PC-3 (cell line): ENCODE data around the gene FGFR3.

Source experiments
- EZH2 ChIP-seq: fragments of 300-600 bp; sonication (generic); IDR thresholded peaks from one replicate; pipeline ENCODE4 v1.6.1; 2017; ENCODE audit warnings: antibody characterized with exemption, mild to moderate bottlenecking, low read length; ENCODE audit not compliant: unreplicated experiment
- EZH2phosphoT487 ChIP-seq: fragments of 300-600 bp; sonication (generic); IDR thresholded peaks from 2 replicates; pipeline ENCODE4 v1.6.1; 2018; ENCODE audit warnings: mild to moderate bottlenecking, antibody characterized with exemption, low read length, borderline replicate concordance

DNA sequence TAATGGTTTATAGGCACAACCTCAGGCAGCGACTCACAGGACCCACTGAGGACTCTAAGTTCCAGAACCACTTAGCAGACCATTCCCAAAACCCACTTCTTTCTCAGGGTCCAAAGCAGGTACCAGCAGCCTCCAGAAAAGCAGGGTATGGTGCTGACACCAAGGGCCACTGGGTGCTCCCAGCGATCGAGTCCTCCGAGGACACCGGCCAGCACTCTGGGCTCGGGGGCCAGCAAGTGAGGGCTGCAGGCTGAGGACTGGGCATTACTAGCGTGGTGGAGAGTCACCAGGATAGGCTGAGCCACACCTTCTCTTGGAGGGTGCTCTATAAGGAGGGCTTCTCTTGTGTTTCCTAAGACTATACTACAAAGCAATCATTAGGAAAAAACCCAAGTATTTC, 43.6 kb downstream of the FGFR3 start:
- TF ChIP-seq EZH2phosphoT487 (no peak), EZH2 (no peak)
